CD4-positive, alpha-beta T cell treated with Interleukin-10 for 1 hour (primary cell): ENCODE measurements around the gene CBLN2.

Experiments
- DNase-seq: peaks from one replicate; pipeline ENCODE4 v3.0.0-alpha.2; 2020

Gene CBLN2

GRCh38 chr18:72544092-72544886 lies at the start of gene CBLN2:
Gene CBLN2 (minus strand): TSS chr18:72544342. CDS start chr18:72542160, 2,182 bp downstream.
- no peak for DNase-seq

DNA sequence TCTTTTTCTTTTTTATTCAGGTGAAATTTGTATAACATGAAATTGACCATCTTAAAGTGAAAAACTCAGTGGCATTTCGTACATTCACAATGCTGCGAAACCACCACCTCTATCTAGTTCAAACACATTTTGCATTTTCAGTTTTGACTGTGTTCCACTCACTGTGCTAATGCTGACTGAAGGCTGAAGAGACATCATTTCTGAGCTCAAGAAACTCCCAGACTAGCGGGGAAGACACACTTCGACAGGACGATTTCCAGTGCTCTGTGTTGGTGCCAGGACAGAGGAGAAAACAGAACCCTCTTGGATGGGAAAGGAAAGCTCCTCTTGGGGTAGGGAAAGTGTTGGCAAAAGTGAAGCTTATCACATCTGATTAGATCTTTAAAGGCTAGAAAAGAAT lies 44.2 kb upstream of the CBLN2 start:
- DNase-seq, result no peak

- no peak for DNase-seq
Measured at GRCh38 chr18:72584787-72585186, 40.6 kb upstream of the CBLN2 start.

DNA sequence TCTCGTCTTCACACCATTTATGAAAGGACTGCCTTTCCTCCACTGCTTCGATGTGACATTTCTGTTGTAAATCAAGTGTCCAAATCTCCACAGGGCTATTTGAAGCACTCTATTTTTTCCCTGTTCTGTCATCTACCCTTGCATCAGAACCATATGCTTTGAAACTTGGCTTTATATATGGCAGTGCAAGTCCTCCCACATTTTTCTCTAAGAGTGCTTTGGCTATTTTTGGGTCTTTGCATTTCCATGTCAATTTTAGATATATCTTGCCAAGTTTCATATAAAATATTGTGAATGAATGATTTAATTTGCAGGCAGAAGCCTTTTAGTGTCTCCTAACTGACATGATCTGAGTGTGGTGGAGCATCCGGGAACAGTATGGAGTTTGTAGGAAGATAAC lies 37.8 kb upstream of the CBLN2 start:
- DNase-seq, result no peak

- no peak for DNase-seq
Measured at GRCh38 chr18:72572896-72573295, 28.8 kb upstream of the CBLN2 start.

- DNase-seq, result no peak
Measured at GRCh38 chr18:72566290-72566689, 22.1 kb upstream of the CBLN2 start.

DNA sequence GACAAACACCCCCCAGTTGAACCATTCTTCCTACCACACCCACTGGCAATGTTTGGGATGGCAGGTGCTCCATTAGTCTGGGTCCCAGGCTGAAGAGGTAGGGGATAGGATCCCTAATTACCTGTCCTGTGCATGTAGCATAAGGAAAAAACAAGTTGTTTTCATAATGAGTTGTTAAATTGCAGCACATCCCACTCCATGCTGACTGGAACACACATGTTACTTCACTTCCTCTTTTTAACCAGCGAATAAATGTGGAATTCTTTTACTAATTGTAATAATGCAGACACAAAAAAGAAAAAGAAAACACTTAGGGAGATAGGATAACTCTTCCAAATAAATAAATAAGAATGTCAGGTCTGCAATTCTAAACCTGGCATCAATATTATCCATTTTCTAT lies 11.8 kb upstream of the CBLN2 start:
- DNase-seq, result no peak

GRCh38 chr18:72555101-72555500 lies 11.0 kb upstream of the CBLN2 start:
- DNase-seq, result no peak

- no peak for DNase-seq
Measured at GRCh38 chr18:72543357-72544055, 636 bp downstream of the CBLN2 start.

DNA sequence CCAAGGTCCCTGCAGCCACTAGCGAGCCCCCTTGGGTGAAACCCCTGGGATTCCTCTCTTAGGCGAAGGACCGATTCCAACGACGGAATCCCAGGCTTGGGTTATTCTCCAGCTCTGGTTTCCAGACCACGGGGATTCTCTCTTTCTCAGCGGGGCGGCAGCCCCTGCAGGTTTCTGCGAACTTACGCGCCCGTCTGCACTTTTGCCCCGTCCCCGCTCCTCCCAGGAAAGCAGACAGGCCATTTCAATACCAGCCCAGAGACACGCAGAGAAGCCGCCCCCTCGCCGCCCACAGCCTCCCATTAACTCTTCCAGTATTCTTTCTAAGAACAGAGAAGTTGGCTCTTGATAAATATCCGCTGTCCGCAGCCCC lies 1.2 kb downstream of the CBLN2 start:
- DNase-seq, result no peak

DNA sequence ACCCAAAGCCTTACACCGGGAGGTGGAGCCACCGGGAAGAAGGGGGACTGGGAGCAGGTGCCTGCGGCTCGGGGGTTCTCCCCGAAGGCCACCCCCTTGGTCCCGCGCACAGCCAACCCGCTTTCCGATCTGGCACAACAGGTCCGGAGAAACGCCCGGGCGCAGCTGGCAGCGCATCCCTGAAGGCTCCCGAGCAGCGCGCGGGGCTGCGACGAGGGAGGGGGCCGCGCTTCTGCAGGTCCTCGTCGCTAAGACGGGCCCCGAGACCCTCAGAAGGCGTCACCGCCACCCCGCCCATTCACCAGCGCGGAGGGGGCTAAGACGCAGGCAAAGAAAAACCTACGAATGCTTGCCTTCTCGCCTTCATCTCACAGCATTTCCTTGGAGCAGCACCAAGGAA lies 1.8 kb downstream of the CBLN2 start:
- DNase-seq, result no peak

DNA sequence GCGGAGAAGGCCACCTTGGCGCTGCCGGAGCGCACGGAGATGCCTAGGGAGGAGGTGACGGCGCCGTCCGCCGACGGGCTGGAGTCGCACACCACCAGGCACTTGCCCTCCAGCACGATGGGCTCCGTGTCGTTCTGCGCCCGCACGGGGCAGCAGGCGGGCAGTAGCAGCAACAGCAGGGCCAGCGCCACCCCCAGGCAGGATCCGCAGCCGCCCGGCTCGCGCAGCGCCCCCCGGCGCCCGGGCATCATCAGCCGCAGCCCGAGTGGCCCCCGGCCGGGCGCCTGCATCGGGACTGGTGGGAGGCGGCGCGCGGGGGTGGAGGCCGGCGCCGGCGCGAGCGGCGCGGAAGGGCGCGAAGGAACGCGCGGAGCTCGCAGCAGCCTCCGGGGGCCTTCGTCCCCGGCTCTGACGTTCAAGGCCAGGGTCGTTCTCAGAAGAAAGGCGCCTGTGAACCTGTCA lies 2.2 kb downstream of the CBLN2 start:
- DNase-seq, result no peak

GRCh38 chr18:72539901-72540300 lies 4.2 kb downstream of the CBLN2 start:
- DNase-seq, result no peak

- DNase-seq, result no peak
Measured at GRCh38 chr18:72530622-72531021, 13.5 kb downstream of the CBLN2 start.

- DNase-seq, result no peak
Measured at GRCh38 chr18:72504866-72505265, 39.3 kb downstream of the CBLN2 start.

DNA sequence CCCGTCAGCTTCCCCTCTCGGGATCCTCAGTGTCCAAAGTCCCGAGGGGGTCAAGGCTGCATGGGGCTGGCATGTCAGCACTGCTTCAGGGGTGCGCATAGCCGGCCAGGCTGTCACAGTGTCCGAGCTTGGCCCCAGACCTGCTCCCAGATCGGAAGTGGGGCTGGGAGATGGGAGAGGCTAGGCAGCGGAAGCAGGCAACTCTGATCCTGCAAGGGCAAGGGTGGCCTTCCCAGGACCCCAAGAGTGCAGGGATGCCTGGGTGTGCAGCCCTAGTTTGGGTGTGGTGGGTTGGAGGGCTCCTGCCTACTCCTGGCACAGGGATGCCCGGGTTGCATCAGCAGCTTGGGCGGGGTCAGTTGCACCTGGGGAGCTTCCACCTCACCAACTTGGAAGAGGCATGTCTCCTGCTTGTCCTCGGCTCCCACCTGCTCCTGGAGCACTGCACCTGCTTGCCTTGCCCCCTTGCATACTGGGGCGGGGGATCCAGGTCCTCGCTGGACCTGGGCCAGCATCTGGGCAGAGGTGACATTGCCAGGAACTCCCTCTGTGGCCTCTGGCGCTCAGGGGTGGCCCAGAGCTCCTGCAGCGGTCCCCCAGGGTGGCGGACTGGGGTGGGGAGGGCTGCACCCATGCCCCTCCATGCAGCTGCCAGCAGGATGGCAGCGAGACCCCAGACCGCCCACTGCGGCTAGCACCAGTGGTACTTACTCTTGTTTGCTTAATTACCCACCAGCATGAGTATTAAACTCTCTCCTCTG lies 41.3 kb downstream of the CBLN2 start:
- DNase-seq, result no peak

DNA sequence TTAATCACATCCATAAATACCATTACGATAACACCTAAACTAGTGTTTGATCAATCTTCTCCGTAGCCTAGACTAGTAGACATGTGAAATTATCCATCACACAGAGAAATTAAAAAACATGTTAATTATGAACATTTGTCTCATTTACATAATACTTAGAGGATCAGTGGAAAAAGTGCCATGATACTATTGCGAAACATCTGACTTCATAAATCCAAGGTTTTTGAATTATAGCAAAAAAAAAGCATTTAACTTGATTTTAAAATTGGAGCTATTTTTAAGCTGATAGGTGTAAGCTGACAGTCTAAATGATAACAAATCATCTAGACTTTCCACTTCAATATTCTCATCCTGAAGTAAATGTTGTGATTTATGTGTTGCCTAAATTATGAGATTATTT lies 51.6 kb downstream of the CBLN2 start:
- DNase-seq, result no peak
